SK-N-MC (cell line): ENCODE data around the gene HUNK.

Experiments used
- EZH2 ChIP-seq: fragments of 200-600 bp; sonication (generic); IDR thresholded peaks from one replicate; pipeline ENCODE4 v1.6.1; 2017; ENCODE audit warnings: antibody characterized with exemption
- POLR2AphosphoS5 ChIP-seq: IDR thresholded peaks from 2 replicates; pipeline ENCODE4 v1.6.1; 2012; ENCODE audit warnings: mild to moderate bottlenecking, low read depth, low read length, borderline replicate concordance

DNA sequence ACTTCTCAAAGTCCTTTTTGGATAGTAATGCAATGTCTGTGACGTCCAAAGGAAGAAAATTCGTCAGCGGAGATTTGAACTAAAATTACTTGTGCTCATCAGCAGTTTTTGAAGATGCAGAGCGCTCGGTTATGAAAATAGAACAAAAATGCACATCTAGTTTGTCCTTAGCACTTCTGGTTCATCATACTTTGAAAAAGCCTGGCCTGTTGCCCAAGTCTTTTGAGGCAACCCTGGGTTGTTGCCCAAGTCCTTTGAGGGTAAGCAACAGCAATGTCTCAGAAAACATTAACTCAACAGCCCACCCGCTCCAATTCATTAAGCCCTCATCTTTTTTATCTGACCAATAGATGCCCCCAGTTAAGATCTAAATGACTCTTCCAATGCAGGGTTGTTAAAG is 91.9 kb downstream of the HUNK start:
- TF ChIP-seq POLR2AphosphoS5, result no peak
- no peak for TF ChIP-seq EZH2
